ENCODE results near the gene ACE2. TPM values are rescaled to one million over a fixed set of nuclear protein-coding genes. Genes with fewer than 3 reads are reported as not detected.
"Not testable (repeated sequence)": the region's sequence is repeated elsewhere in the genome, so short reads cannot be mapped to it uniquely, and the experiment has no call there.

Gene ACE2
- 0.07 TPM in 1 of 2 replicates, not detected in the other for total RNA-seq

DNA sequence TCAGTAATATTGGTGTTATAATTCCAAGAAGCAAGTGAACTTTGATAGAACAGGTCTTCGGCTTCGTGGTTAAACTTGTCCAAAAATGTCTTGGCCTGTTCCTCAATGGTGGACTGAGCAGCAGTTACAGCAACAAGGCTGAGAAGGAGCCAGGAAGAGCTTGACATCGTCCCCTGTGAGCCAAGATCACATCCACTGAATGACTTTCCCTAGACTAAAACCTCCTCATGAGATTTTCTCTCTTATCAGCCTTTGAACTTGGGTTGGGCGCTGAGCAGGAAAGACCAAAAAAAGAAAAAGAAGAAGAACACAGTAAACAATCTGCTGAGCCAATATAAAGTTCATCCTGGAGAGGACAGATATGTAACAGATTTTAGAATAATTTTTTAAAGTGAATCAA is at the start of gene ACE2:
ACE2 (minus strand) TSS at position 216 of the 400 bp plus-strand sequence; CDS start at position 167, 49 bp downstream.
- no peak for DNase-seq (ENCODE audit: low read depth, low spot score)

DNA sequence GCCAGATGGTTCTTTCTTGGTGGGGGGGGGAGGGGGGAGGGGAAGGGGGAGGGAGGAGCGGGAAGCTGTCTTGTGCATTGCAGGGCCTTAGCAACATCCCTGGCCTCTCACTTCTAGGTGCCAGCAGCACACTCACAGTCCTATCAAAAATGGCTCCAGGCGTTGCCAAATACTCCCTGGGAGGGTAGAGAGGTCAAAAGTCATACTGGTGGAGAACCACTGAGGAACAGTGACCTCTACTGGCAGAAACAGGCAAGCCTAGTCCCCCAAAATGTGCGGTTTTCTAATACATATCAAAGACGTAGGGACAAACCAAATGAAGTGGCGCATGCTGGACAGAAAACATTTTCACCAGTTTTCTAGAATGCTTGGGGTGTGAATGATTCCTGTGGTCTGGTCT is 46.8 kb upstream of the ACE2 start:
- not testable (repeated sequence) for DNase-seq (ENCODE audit: low read depth, low spot score)

DNA sequence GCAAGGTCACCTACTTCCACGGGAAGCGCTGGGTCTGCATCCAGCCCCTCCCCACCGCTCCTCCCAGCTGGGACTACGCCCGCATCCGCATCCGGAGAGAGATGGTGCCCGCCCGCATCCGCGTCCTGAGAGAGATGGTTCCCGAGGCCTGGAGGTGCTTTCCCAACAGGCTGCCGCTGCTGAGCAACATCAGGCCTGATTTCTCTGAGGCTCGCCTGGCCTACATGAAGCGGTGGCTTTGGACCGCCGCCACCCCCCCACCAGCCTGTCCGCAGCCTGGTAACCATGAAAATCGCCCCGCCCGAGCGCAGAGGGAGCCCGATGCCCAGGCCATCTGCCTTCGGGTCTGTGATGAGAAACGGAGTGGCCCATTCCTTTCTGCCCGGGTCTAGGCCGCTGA is 45.8 kb upstream of the ACE2 start:
- no peak for DNase-seq (ENCODE audit: low read depth, low spot score)

DNA sequence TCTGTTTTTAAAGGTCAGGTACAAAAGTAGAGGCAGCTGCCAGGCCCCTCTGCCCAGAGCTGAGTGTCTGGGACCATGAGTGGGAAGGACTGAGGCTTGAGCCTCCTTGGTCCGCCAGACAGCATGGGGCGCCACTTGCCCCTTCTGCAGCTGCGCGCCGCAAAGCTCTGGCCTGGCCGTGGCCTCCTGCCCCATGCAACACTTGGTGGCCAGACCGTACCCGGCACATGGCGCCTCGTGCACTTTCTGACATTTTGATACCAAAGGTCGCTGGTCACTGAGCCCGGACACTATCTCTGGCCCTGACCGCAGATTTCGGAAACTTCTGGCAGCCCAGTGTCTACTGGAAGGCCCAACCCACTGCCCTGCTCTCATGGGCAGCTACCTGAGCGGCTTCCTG is 45.3 kb upstream of the ACE2 start:
- DNase-seq (ENCODE audit: low read depth, low spot score), result no peak

DNA sequence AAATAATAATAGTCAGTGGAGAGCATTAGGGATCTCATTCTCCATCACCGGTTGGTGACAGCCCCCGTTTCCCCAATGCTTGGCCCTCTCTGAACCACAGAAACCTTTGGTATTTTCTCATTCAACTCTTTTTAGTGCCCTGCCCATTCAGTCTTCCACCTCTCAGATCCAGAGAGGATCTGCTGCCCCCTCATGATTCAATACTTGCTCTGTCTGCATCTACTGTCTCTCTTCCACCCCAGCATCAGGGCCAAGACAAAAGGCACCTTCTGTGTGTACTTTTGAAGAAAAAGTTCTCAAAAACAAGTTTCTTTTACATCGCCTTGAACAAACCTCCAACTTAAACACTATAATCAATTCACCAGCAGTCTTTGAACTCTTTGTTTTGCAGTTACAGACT is 44.5 kb upstream of the ACE2 start:
- DNase-seq (ENCODE audit: low read depth, low spot score), result no peak

DNA sequence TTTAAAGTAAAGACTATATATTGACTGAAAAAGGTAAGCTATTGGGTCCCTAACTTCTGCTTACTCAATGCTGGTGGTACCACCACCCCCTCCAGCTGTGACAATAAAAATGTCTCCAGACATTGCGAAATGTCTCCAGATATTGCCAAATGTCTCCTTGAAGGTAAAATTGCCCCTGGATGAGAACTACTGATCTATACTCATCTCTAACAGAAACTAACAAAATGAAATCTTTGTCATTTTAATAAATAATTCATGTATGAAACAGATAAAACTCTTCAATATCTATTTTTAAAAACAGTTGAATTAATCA is 43.8 kb upstream of the ACE2 start:
- DNase-seq (ENCODE audit: low read depth, low spot score), result no peak

DNA sequence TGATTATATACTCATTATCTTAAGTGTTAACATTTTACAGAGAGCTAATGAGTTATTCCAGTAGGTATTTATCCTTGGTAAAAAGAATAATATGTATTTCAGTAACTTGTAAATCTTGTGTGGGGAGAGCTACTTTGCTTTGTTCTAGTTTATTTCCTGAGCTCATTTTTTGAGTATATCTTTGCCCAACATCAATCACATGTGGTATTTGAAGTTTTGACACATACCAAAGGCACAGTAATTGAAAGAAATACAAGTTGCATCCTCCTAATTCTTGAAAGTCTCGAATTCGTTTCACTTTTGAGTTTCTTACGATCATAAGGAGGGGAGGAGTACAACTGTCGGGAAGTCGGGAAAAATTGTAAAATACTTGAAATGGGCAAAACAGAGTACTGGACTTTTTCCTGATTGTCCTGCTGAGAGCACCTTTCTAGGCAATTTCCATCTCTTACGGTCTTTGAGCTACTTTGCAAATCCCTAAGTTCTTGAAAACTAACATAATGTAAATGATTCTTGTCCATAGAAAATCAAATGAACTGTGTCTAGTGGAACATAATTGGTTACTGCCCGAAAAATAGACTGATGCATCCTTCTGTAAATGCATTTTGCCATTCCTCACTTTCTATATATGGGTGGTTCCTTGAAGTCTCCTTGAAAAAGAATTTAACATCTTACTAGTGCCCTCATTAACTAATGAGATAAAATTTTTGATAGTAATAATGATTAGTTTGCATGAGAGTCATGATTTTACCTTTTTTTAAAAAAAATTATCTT is 43.2 kb upstream of the ACE2 start:
- no peak for DNase-seq (ENCODE audit: low read depth, low spot score)

DNA sequence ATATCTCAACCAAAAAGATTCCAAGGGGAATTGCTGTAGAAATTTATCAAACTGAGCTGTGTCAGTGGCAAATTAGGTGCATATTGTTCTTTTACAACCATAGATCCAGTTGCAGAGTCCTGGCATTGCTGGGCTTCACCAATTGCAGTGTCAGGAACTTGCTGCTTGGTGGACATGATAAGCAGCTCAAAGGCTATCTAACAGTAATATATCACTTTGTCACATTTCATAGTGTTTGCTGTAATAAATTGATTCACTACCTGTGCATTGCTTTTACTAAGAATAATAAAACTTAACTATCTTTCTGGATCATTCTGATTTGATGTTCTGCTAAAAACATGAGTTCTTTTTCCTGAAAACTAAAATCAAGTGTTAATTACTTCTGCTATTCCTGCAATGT is 30.9 kb upstream of the ACE2 start:
- DNase-seq (ENCODE audit: low read depth, low spot score), result no peak

DNA sequence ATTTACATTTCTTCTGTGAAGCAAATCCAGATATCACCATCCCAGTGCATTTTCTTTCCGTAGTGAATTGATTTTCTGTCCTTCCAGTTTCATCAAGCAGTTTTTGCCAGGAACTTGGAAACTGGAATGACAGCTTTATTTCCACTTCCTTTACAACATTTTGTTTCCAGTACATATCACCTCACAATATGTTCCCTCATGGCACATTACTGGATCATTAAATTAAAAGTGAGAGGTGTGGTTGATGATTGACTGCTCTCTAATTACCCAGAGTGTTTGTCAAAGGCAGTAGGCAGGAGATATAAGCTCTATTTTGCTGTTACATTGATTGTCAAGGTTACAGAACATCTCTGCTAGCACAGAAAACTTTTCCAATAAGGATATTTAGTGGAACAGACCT is 22.3 kb upstream of the ACE2 start:
- DNase-seq (ENCODE audit: low read depth, low spot score), result no peak

DNA sequence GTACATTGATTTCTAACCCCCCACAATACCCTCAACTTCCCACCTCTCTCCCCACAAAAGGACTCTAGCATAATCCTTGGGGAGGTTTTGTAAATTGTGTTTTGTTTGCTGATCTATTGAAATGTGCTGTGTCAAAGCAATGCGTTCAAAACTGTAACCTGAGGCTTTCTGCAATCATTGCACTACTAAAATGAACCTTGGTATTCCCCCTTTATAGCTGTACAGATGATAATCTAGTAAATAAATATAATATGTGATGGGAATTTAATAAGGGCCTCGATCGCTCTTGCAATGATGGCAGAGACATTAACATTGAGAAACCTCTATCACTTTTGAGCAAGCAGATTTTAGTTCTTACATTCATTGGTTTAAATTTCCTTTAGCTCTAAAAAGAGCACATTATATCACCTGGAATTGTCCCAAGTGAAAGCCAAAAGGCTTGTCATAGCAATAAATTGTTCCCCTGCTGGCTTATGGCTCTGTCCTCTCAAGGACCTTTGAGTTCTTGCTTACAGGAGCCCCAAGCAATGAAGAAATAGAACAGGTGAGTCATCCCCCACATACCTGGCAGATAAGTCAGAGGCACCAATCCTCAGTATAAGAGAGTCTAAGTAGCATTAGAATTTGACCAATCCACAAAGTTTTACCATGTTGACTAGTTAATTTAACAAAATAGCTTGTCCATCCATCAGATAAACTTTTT is 18.4 kb upstream of the ACE2 start:
- no peak for DNase-seq (ENCODE audit: low read depth, low spot score)

DNA sequence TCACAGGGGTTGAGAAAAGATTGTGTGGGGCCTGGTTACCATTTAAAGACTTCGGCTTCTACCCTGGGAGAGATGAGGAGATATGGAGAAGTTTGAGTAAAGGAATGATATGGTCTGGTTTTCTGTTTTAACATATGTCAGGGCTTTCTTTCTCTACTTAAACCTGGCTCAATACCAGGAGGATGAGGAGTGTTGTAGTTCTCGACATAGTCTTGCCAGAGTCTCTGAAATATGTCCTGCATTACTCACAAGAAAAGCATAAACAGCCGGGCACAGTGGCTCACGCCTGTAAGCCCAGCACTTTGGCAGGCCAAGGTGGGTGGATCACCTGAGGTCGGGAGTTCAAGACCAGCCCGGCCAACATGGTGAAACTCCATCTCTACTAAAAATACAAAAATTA is 16.4 kb upstream of the ACE2 start:
- no peak for DNase-seq (ENCODE audit: low read depth, low spot score)

DNA sequence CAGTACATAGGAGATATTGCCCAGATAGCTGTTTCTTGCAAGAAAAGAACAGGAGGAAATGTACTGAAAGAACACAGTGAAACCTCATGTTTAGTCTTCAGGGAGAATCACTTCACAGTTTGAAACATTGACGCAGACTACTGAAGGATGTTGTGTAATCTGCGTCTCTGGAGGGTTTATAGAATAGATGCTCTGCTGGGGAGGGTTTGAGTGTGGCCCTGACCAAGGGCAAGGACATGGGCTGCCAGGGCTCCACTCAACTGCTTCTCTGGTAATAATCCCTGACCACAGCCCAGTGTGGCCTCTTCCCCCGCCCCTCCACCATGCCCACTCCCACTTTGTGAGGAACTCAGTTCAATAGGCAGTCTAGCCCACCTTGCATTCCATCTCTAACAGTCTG is 15.8 kb upstream of the ACE2 start:
- no peak for DNase-seq (ENCODE audit: low read depth, low spot score)

DNA sequence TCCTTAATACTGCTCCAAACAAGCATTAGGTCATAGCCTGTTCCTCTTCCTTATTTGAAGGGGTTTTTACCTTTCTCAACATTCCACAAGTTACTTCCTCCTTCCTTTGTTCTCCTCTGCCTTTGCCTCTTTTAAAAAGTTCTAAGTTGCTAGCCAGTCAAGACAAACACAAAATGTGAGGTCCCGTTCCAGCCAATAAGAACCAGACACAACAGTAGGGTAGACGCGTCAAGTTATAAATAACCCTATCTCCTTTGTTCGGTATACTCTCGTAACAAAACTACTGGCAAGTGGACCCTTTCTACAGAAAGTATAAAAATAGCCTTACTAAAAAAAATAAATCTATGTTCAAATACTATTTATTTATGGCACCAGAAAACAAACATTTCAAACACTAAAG is 6.3 kb upstream of the ACE2 start:
- no peak for DNase-seq (ENCODE audit: low read depth, low spot score)

DNA sequence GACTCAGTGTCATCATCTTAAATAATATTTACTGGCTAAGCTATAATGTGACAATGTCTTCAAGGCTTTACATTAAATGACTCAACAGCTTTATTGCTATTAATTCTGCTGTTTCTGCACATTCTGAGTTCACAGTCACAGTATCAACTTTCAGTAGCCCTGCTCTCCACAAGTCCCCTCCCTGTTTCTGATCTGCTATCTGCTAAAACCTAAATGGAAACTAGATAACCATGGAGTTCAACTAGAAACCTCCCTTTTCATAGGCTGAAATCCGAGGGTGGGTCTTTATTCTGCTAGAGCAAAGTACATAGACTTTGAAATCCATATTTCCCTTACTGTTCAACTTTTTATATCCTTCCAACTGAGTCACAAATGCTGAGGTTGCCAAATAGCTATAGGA is 5.4 kb upstream of the ACE2 start:
- no peak for DNase-seq (ENCODE audit: low read depth, low spot score)

DNA sequence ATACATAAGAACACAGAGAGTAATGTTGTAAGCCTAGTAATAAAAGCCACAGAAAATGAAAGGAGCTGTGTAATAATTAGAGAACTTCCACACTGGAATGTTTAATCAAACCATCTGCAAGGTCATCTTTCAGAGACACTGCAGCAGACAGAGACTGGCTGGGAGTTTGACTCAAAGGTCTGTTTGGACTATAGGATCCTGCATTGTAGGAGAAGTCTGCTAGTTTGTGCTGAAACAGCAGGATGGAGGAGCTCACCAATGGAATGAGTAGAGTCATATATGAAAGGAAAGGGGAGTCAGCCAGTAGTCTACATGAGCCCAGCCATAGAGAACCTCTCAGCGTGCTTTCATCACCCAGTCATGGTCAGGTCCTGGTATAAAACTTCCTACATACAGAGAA is 4.5 kb upstream of the ACE2 start:
- no peak for DNase-seq (ENCODE audit: low read depth, low spot score)

DNA sequence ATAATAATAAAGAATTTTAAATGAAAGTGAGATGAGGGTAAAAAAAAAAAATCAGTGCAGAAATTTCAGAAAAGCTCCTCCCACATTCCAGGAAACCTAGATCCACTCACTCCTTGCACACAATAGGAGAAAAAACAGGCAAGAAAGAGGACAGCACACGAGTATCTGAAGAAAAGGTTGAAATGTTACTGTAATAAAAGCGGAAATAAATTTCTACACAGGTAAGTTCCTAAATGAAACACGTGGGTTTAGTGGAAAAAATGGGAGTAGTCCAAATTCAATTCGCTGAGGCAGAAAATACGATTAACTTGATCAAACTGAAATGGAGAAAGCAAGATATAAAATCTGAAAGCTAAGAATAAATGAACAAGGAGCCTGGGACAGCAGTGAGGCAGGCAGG is 2.0 kb upstream of the ACE2 start:
- DNase-seq (ENCODE audit: low read depth, low spot score), result no peak

DNA sequence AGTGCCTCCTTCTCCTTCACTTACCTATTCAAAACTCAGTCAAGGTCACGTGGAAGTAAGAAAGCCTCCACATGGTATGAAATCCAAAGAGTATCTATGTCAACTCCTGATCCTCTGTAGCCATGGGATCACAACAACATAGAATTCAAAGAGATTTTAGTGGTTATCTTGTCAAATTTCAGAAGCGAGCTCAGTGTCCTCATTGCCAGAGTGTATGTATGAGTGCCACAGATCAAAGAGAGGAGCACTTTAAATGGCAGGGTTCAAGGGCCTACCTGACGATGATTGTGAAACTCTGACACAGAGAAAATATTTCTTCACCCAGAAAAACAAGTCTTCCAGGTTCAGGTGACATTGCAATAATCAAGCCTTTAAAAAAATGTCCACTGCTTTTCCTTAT is 1.2 kb upstream of the ACE2 start:
- DNase-seq (ENCODE audit: low read depth, low spot score), result no peak

DNA sequence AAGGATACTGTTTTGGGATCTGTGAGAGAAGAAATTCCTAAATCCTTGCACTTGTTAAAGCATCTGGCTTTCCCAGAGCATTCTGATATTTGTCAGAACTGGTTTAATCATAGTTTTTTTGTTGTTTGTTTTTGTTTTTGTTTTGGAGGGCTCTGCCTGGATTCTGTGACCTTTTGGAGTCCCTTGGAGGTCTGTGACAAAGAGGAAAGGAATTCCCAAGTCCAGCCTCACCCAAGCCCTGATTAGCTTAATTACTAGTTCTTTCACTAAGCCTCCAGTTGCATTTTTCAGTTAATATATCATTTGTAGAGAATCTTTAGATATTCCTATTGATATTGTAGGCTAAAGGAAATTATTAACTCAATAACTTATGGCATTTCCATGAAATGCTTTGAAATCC is 711 bp downstream of the ACE2 start:
- DNase-seq (ENCODE audit: low read depth, low spot score), result no peak

DNA sequence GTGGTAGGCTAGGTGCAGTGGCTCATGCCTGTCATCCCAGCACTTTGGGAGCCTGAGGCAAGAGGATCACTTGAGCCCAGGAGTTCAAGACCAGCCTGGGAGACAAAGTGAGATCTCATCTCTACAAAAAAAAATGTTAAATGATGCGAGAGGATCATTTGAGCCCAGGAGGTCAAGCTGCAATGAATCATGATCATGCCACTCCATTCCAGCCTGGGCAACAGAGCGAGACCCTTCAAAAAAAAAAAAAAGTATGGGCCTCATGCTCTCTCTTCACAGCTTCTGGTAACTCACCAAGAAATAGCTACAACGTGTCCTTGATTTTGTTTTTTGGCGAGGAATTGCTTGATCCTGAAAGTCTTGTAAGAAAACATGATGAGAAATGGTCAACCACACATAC is 1.3 kb downstream of the ACE2 start:
- DNase-seq (ENCODE audit: low read depth, low spot score), result no peak

DNA sequence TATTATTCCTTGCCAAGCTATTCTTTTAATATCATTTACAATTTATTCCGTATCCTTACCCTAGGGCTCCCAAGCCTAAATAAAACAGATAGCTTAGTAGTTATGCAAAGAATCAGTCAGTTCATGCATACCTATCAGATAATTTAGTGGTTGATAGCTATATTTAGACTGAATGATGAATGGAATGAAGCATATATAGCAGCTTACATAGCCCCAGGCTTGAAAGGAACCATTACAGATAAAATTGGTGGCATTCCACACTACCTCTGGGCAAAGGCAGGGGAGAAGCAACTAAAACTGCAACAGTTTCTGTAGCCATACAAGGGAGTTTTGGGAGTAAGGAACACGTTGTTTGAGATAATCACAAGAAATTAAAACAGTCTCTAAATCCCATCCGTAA is 2.7 kb downstream of the ACE2 start:
- no peak for DNase-seq (ENCODE audit: low read depth, low spot score)

DNA sequence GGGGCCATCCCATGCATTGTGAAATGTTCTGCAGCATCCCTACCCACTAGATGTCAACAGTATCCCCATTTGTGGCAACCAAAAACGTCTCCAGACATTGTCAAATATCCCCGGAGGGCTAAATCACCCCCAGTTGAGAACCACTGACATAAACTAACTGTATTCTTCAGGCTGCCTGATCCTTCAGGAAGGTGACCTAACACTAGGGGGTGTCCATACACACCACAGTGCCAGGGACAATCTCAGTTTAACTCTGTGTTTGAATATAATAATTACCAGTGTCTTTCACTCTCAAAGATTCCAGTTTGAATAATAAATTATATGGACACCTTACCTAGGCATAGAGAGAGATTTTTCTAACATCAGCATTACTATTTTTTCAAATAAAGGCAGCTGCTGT is 6.4 kb downstream of the ACE2 start:
- DNase-seq (ENCODE audit: low read depth, low spot score), result no peak

DNA sequence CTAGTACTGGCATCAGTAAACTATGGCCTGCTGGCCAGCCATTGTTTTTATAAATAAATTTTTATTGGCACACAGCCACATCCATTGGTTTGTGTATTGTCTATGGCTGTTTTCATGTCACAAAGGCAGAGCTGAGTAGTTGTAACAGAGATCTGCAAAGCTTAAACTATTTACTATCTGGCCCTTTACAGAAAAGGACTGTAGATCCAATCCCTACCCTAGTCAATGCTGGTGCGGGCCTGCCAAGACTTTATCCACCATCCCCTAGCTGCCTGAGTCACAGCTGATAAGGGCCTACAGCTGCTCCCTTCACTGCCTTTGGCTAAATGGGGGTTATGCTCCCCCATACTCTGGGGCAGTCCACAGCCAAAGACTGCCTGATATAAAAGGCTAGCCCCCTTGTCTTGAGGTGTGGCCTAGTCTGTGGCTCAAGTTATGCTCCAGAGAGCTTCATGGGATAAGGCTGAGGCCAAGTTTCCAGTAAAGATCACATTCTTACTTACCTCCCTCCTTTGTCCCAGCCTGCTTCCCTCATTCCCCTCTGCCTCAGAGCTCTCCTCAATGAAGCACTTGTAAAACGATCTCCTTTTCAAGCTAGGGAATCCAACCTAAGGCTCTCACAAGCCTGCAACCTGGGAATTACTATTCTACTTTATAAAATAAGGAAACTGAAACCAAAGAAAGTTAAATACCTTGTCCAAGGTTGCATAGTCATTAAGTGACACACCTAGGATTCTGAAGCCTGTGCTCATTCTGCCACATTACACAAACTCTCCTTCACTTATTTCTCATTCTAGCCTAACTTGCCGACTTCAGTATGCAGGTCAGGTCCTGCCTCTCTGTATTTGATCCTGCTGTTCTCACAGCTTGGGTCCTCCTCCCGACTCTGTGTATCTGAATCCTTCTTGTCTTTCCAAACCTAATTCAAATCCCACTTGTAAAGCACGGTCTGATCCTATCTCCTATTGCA is 20.7 kb downstream of the ACE2 start:
- DNase-seq (ENCODE audit: low read depth, low spot score), result peak; percentile 56
